NCI-H226 (cell line): ENCODE data around the gene LFNG.
A peak's percentile ranks its signal among the peaks of the same experiment; 100 is the strongest.
"Not testable (repeated sequence)": the region's sequence is repeated elsewhere in the genome, so short reads cannot be mapped to it uniquely, and the experiment has no call there.

Experiments
- DNase-seq: peaks from one replicate; pipeline ENCODE4 v3.0.0-alpha.2; 2015

The LFNG gene

DNA sequence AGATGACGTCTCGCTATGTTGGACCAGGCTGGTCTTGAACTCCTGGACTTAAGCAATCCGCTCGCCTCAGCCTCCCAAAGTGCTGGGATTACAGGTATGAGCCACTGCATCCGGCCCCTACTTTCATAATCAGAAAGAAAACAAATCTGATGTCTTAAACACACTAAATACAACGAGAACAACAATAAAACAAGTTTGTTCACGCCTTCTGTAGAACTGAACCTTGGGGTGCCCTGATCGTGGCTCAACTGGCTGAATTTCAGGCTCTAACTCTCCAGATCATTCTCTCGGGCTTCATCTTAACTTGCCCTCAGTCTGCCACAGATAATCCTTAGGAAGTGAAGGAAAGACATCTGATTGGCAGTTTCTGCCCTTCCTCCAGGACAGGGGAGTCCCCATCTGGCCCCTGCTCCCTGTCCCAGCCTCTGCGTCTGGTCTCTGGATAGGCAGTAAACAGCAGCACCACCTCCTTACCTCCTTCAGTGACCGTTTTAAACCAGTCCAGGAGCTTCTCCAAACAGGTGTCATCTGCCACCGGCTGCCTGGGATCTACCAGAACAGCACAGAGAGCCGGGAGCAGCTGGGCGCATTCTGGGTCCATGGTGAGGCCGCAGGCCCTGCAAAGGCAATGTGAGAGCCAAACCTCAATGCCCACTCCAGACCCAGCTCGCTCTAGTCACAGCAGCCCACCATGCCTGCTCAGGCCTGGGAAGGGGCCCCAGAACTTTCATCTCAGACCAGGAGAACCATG is 34.4 kb downstream of the LFNG start:
- no peak for DNase-seq

- no peak for DNase-seq
Measured at GRCh38 chr7:2554661-2555111, 35.1 kb downstream of the LFNG start.

- DNase-seq, result peak; percentile 96
Measured at GRCh38 chr7:2555121-2556052, 35.8 kb downstream of the LFNG start, which contains the start of gene BRAT1. BRAT1 (minus strand) TSS chr7:2555524; CDS start chr7:2554431, 1,093 bp downstream.

DNA sequence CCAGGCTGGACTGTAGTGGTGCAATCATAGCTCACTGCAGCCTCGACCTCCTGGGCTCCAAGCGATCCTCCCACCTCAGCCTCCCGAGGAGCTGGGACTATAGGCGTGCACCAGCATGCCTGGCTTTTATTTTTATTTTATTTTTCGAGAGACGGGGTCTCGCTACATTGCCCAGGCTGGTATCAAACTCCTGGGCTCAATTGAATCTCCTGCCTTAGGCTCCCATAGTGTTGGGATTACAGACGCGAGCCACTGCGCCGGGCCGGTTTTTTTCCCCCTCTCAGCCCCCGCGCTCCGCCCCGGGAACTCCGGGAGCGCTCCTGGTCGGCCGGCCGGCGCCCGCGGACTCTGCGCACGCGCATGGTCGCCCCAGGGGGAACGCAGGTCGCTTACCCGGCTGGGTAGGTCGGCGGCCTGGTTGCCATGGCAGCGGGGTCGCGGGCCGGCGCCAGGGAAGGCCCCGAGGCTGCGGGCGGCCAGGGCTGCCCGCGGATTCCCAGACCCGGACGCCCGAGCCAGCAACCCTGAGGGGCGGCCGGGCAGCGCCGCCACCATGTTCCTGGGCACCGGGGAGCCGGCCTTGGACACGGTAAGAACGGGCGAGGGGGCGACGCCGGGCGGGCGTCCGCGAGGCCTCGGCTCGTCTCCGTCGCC is 39.2 kb downstream of the LFNG start, which contains the start of gene IQCE:
Gene IQCE (plus strand): TSS at position 351 of the 654 bp plus-strand sequence. CDS start 203 bp downstream, at position 554.
- peak; percentile 94 for DNase-seq

DNA sequence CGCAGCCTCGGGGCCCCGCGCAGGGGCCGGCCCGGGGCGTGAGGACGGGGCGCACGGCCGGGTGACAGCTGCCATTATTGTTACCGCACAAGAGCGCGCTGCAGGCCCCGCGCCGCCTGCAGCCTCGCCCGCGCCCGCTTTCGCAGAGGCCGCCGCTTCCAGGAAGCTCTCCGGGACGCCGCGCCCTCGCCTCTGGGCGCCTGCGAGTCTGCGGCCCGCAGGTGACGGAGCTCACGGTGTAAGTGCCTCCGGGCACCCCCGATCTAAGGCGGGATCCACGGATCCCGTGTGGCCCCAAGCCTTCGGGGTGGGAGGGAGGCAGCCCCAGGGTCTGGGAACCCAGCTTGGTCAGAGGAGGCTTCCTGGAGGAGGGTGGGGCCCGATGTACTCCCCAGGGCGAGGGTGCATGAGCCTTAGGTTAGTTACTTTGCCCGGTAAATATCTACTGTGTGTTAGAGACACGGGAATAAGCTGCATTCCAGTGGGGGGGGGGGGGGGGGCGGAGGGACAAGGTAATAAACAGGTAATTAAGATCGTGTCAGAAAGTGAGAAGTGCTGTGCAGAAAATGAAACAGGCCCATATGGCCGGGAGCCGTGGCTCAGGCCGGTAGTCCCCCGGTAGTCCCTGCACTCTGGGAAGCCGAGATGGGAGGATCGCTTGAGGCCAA is 39.8 kb downstream of the LFNG start:
- DNase-seq, result peak; percentile 43

- DNase-seq, result not testable (repeated sequence)
Measured at GRCh38 chr7:2563955-2564354, 44.4 kb downstream of the LFNG start.

- DNase-seq, result no peak
Measured at GRCh38 chr7:2564970-2565540, 45.5 kb downstream of the LFNG start.

DNA sequence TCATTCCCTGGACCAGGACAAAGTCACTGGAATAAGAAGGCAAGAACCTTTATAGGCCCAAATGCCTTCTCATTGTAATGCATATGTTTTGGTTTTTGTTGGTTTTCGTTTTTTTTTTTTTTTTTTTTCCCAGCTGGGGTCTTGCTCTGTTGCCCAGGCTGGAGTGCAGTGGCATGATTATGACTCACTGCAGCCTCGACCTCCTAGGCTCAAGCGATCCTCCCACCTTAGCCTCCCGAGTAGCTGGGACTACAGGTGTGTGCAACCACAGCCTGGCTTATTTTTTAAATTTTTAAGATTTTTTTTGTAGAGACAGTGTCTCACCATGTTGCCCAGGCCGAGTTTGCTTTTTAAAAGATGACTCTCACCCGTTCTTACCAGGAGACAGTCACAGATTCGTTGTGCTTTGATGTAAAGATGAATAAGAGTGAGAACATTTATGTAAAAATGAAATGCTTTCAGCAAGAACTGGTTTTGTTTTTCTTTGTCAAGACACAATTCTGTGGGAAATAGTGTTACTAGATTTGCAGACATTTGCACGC is 46.8 kb downstream of the LFNG start:
- no peak for DNase-seq

- DNase-seq, result no peak
Measured at GRCh38 chr7:2566890-2567678, 47.5 kb downstream of the LFNG start.

GRCh38 chr7:2567679-2568278 is 48.2 kb downstream of the LFNG start:
- DNase-seq, result no peak

- DNase-seq, result no peak
Measured at GRCh38 chr7:2568521-2569223, 49.1 kb downstream of the LFNG start.

- DNase-seq, result no peak
Measured at GRCh38 chr7:2569421-2569820, 49.8 kb downstream of the LFNG start.

DNA sequence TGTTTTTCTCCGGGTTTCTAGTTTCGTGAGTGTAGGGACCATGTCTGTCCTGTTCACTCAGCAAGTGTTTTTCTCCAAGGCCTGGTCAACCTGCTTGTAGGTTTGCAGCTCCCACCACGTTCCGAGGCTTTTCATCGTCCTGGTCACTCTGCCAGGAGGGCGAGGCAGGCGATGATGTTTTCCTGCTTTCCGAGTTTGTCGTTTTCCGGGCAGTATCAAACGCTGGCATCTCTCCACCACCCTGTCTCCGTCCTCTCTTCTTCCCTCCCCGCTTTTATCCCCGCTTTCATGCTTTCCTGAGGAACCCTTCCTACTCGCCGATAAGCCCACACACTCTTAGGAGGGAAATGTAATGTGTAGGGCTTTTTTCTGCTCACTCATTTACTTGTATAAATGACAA is 50.4 kb downstream of the LFNG start:
- no peak for DNase-seq

GRCh38 chr7:2571409-2571808 is 51.8 kb downstream of the LFNG start:
- DNase-seq, result no peak

DNA sequence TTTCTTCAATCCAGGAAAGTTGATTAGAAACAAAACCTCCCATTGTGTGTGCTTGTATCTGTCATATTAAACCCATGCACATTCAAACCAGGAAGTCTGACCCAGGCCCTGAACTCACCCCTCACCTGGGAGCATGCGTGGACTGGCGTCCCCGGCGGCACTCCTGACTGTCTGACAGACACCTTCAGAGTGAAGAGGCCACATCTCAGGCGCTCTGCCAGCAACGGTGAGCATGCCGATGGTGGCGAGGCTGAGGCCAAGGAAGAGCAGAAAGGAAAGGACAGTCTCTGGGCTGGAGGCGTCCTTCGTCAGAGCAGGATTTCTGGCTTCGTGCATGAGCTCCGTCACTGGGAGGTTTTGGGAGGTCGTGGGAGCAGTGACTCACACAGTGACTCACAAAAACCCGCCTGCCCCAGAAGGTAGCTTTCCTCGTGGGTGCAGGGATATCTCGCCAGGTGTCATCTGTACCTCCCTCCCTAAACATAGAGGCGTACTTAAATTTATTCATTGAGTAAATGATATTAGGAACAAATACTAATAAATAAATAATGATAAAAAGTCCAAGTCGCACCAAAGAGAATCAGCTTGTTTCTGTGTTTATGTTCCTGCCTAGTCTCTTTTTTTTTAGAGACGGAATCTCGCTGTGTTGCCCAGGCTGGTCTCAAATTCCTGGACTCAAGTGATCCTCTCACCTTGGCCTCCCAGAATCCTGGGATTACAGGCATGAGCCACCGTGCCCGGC is 52.7 kb downstream of the LFNG start:
- DNase-seq, result peak; percentile 29

- no peak for DNase-seq
Measured at GRCh38 chr7:2573761-2574160, 54.2 kb downstream of the LFNG start.

DNA sequence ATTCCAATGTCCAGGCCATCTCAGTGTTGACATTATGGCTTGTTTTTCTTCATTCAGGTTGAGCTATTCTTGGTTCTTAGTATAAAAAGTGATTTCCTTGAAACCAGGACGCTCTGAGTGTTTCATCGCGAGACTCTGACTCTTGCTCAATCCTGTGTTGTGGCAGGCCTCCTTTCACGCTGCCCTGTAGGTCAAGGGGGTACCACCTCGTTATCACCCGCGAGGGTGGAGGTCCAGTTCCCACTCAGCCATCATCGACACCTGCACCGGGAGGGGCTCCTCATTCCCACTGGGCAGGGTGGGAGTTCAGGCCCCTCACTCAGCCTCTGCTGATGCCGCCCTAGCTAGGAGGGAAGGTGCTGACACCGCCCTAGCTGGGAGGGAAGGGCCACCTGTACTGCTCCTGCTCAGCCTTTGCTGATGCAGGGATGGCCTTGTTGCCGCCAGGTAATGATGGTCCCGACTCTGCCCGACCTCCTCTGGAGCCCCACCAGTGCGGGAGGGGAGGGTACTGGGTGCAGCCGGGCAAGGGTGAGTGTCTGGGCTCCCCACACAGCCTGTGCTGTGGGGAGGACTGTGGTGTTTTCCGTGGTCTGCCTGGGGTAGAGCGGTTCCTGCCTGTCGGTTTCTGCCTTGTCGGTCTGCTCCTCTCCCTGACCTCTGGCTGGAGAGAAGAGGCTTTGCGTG is 55.6 kb downstream of the LFNG start:
- no peak for DNase-seq

DNA sequence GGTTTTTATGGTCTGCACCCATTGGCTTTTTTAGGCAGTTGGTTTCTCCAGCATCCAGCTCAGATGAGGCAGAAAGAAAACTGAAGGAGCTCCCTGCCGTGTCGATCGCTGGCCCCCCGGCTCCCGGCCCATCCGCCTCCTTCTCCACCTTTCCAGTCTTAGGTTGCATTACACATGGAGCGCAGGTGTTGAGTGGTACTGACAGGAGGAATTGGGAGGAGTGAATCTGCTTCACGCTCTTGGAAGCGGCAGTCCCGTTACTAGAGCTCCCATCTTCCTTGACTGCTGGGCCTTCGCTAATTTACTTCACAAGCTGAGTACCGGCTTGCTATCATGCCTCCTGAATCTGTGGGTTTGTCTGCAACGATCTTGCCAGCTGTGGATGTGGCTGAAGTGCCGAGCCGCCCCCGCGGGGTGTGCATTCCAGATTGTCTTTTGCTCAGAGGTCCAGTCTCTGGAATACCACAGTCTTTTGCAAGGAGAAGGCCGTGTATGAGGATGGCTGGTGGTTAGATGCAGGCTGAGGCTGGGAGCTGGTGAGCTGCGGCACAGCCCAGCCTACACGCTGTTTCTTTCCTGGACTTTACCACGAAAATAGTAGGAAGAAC is 56.3 kb downstream of the LFNG start:
- DNase-seq, result no peak
